Lower lobe of right lung (tissue), 2 donors: ENCODE data around the gene POLR1C. TPM values are rescaled to one million over a fixed set of nuclear protein-coding genes. Genes with fewer than 3 reads are reported as not detected.

Experiments used
- ATAC-seq, 2 donors: fragments of 200-7000 bp; cut with Tn5 transposase; one replicate each; pipeline ENCODE4 v1.9.1; 2020 to 2022; ENCODE audit warnings: mild to moderate bottlenecking in 2 of 2, moderate library complexity in 2 of 2
- DNase-seq: peaks from one replicate; pipeline ENCODE4 v3.0.0-alpha.2; 2020
- H3K27ac ChIP-seq: fragments of 200-600 bp; one replicate; pipeline ENCODE4 v1.8.0; 2022
- H3K27me3 ChIP-seq: fragments of 200-600 bp; one replicate; pipeline ENCODE4 v1.8.0; 2022; ENCODE audit warnings: low read depth
- H3K36me3 ChIP-seq: fragments of 200-600 bp; one replicate; pipeline ENCODE4 v1.8.0; 2022; ENCODE audit warnings: mild to moderate bottlenecking
- H3K4me1 ChIP-seq: fragments of 200-600 bp; one replicate; pipeline ENCODE4 v1.8.0; 2022
- H3K4me3 ChIP-seq: fragments of 200-600 bp; one replicate; pipeline ENCODE4 v1.8.0; 2022; ENCODE audit warnings: mild to moderate bottlenecking
- H3K9me3 ChIP-seq: fragments of 200-600 bp; one replicate; pipeline ENCODE4 v1.8.0; 2022
- CTCF ChIP-seq: fragments of 200-600 bp; IDR thresholded peaks from one replicate; pipeline ENCODE4 v1.8.0; 2022; ENCODE audit warnings: antibody characterized with exemption, mild to moderate bottlenecking
- intact Hi-C: fragments of 100-400 bp; cut with DNase I; formaldehyde crosslinking; loops from one replicate; pipeline ENCODE4 v1.11.0; 2022
- total RNA-seq: library from RNA; stranded (reverse); fragmentation: NEBNext Ultra II Directional; extraction: Animal tissue kit (Norgen Biotek cat#: 25700); gene quantifications from one replicate; pipeline ENCODE4 v1.2.1, GENCODE V29; 2021
- donor health status: DM: no; HTN: yes; CAD: no; lungs with severe emphysema.

The POLR1C gene
- total RNA-seq, 1 donor from 2014 or later: 26.1 TPM

DNA sequence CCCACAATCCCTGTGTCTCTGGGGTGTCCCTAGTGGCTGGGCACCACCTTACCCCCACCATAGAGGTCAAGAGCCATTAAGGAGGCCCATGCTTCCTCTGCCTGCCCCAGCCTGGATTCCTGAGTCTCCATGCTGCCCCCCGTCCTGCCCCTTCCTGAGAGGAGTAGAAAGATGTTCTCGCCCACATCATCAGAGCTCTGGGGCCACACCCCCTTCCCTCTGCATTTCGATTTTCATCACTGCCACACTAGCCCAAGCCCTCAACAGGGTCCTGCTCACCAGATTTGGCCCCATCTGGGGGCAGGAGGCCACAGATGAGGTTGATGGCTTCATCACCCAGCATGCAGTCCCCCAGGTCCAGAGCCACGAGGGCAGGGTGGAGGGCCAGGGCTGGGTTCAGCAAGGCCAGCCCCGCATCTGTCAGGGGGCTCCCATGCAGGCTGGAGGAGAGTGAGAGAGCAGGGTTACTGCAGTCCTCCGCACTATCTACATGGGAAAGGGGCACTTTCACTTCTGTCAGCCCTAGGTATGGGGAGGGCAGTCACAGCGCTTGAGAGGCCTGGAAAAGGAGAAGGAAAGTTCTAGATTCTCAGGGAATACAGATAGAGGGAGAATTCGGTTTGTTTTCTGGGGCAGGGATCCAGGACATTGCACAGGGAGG is 8.3 kb upstream of the POLR1C start:
- Histone ChIP-seq H3K9me3 (no peaks in the 10 kb centered on the region), H3K4me3 (peak overlapping the region; percentile 83), H3K4me1 (peaks cover 22% of the 10 kb centered on the region), H3K36me3 (peaks cover 48% of the 10 kb centered on the region), H3K27me3 (peaks cover 17% of the 10 kb centered on the region), H3K27ac (no peak overlapping the region)
- ATAC-seq: no peak
- intact Hi-C loops: no loop called here
- no peak for TF ChIP-seq CTCF
- DNase-seq: no peak

- Histone ChIP-seq H3K27ac (peak overlapping the region; percentile 56), H3K36me3 (peaks cover 48% of the 10 kb centered on the region), H3K4me1 (peaks cover 28% of the 10 kb centered on the region), H3K4me3 (peak overlapping the region; percentile 83), H3K27me3 (peaks cover 17% of the 10 kb centered on the region), H3K9me3 (no peaks in the 10 kb centered on the region)
- TF ChIP-seq CTCF: no peak
- intact Hi-C loops: no loop called here
- DNase-seq (no peak), ATAC-seq (peak; percentile 1)
Observed at GRCh38 chr6:43509142-43509983, 7.5 kb upstream of the POLR1C start.

DNA sequence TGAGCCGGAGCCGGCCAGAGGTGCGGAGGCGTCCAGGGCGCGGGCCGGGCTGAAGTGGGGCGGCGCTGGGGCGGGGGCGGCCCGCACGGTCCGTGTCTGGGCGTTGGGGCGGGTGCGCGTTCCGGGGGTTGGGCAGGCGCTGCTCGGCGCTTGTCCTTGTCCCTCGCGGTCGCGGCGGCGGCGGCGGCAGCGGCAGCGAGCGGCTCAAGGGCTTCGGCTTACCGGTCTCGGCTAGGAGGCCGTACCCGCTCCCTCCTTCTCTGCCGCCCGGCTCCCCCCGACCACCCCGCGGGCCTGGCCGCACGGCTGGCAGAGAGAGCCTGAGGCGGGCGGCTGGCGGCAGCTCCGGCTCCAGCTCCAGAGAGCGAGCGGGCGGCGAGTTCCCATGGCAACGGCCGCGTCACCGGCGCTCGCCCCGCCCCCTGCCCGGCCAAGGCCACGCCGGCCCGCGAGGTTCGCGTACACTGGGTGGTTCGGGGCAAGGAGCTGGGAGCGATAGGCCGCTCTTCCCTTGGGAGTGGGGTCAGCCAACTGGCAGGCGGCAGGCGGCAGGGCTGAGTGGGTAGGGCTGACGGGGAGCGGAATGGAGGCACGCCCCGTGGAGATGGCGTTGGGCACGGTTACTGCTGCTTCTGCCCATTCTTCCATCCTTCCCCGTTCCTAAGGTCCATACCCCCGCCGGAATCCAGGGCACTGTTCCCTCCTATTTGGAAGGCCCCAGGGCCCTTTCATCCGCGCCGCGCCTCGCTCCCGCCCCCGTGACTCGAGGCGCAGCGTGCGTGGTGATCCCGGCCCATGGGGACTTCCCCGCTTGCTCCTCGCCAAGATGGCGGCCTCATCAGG is 6.7 kb upstream of the POLR1C start, which contains the start of gene LRRC73:
TSS of gene LRRC73 (minus strand) at position 363 of the 843 bp plus-strand sequence. CDS start 561 bp downstream, outside the sequence.
- no peaks in the 10 kb centered on the region for H3K9me3 ChIP-seq
- H3K36me3 ChIP-seq: peaks cover 48% of the 10 kb centered on the region
- H3K27me3 ChIP-seq: peaks cover 17% of the 10 kb centered on the region
- peak within 1 kb of the TSS; percentile 83 for H3K4me3 ChIP-seq
- no peak for TF ChIP-seq CTCF
- H3K4me1 ChIP-seq: peaks cover 37% of the 10 kb centered on the region
- peak within 1 kb of the TSS; percentile 56 for H3K27ac ChIP-seq
- ATAC-seq (peak; percentile 90 to 95), DNase-seq (peak; percentile 91)
- intact Hi-C loops: no loop called here

GRCh38 chr6:43510827-43511163 is 6.1 kb upstream of the POLR1C start:
- intact Hi-C loops: no loop called here
- Histone ChIP-seq H3K27me3 (peaks cover 17% of the 10 kb centered on the region), H3K27ac (peak overlapping the region; percentile 56), H3K4me3 (peak overlapping the region; percentile 83), H3K9me3 (no peaks in the 10 kb centered on the region), H3K4me1 (peaks cover 42% of the 10 kb centered on the region), H3K36me3 (peaks cover 52% of the 10 kb centered on the region)
- peak; percentile 6 to 18 for ATAC-seq
- DNase-seq: no peak
- TF ChIP-seq CTCF: no peak

GRCh38 chr6:43511824-43512415 is 5.0 kb upstream of the POLR1C start:
- intact Hi-C loops: no loop called here
- Histone ChIP-seq H3K36me3 (peaks cover 52% of the 10 kb centered on the region), H3K9me3 (no peaks in the 10 kb centered on the region), H3K27ac (no peak overlapping the region), H3K4me3 (no peak overlapping the region), H3K27me3 (peaks cover 17% of the 10 kb centered on the region), H3K4me1 (peaks cover 45% of the 10 kb centered on the region)
- no peak for DNase-seq
- ATAC-seq: no peak
- TF ChIP-seq CTCF: no peak
